C4-2B (cell line): ENCODE results near the gene PUSL1.

Source experiments
- H3K27ac ChIP-seq: fragments of 450-650 bp; 2 replicates; pipeline ENCODE4 v1.5.1; 2017
- ZFX ChIP-seq: fragments of 450-650 bp; IDR thresholded peaks from 2 replicates; pipeline ENCODE4 v1.6.1; 2017
- TF ChIP-seq, protein P1 (sequence below): fragments of 450-650 bp; conservative IDR thresholded peaks from 2 replicates; pipeline ENCODE4 v1.5.1; 2017; ENCODE audit warnings: mild to moderate bottlenecking

PUSL1 gene

DNA sequence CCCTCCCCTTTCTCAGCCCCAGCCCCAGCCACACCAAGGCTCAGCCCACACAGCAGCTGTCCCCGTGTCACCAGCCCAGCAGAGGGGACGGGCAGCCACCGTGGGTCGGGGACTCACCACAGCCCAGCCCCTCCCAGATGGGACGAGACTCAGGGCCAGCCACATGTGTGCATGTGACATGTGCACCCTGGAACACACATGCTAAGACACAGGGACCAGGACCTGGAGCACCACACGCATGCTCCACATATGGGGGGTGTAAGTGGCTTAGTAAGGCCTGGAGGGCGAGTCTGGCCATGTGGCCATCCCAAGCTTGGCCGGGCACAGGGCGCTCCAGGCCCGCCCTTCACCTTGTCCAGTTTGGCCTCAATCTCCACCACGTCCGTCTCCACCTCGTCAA, 4.7 kb upstream of the PUSL1 start:
- H3K27ac ChIP-seq, result peak overlapping the region; percentile 99
- TF ChIP-seq, protein P1, sequence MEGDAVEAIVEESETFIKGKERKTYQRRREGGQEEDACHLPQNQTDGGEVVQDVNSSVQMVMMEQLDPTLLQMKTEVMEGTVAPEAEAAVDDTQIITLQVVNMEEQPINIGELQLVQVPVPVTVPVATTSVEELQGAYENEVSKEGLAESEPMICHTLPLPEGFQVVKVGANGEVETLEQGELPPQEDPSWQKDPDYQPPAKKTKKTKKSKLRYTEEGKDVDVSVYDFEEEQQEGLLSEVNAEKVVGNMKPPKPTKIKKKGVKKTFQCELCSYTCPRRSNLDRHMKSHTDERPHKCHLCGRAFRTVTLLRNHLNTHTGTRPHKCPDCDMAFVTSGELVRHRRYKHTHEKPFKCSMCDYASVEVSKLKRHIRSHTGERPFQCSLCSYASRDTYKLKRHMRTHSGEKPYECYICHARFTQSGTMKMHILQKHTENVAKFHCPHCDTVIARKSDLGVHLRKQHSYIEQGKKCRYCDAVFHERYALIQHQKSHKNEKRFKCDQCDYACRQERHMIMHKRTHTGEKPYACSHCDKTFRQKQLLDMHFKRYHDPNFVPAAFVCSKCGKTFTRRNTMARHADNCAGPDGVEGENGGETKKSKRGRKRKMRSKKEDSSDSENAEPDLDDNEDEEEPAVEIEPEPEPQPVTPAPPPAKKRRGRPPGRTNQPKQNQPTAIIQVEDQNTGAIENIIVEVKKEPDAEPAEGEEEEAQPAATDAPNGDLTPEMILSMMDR, result no peak
- TF ChIP-seq ZFX, result no peak

GRCh38 chr1:1304331-1305299, 3.8 kb upstream of the PUSL1 start:
- TF ChIP-seq, protein P1, result no peak
- TF ChIP-seq ZFX, result no peak
- peak overlapping the region; percentile 99 for H3K27ac ChIP-seq

DNA sequence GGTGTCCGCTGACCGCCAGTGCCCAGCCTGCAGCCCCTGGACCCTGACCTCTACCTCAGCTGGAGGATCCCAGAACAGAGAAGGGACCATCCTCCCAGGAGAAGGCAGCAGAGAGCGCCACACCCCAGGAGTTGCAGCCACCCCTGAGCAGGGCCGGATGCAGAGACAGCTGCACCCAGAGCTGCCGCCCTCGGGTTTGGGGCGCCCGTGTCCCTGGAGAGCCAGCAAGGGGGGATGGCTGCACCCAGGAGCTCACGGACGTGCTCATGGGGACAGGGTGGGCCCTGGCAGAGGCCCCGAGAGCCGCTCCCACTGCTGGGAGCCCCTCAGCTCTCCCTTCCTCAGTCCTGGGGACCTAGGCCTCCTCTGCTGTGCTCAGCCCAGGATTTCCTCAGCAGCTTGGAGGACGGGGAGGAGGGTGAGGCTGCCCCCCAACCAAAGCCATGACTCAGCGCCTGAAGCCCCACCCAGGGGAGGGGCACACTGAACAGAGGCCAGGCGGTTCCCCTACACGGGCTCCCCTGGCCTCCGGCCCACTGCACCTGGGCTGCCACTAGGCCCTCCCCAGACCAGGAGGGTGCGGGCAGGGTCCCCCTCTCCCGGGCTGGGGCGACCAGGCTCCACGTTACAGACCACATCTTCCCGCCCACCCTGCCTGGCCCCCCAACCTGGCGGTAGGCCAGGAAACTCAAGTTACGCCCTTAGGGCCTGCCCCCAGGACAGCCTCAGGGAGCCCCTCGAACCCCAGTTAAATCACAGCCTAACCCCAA, 2.9 kb upstream of the PUSL1 start:
- TF ChIP-seq, protein P1, result no peak
- no peak for TF ChIP-seq ZFX
- peak overlapping the region; percentile 99 for H3K27ac ChIP-seq

DNA sequence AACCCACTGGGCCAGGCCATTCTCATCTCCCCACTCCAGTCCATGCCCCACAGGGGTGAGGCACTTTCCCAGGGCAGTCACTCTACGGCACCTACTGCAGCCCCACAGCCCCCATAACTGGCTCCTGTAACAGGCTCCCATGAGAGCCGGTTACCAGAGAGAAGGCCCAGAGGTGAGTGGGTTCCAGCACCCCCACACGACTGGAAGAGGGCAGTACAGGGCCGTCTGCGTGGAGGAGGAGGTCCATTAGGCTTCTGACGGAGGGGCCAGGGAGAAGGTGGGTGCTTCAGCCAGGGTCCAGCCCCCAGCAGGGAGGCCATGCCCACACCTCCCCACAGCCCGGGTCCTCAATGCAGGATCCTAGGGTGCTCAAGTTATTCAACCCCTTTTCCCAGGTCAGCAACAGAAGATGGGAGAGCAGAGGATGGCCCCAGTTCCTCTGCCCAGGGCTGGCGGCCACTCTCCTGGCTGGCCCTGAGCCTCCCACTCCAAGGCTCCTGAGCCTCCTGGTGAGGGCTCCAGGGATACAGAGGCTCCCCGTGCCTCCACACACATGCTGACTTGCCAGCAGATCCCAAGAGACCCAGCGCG, 2.2 kb upstream of the PUSL1 start:
- no peak for TF ChIP-seq ZFX
- TF ChIP-seq, protein P1, result no peak
- H3K27ac ChIP-seq, result peak overlapping the region; percentile 99

GRCh38 chr1:1306661-1307260, 1.6 kb upstream of the PUSL1 start:
- peak overlapping the region; percentile 99 for H3K27ac ChIP-seq
- TF ChIP-seq ZFX, result no peak
- TF ChIP-seq, protein P1, result no peak

DNA sequence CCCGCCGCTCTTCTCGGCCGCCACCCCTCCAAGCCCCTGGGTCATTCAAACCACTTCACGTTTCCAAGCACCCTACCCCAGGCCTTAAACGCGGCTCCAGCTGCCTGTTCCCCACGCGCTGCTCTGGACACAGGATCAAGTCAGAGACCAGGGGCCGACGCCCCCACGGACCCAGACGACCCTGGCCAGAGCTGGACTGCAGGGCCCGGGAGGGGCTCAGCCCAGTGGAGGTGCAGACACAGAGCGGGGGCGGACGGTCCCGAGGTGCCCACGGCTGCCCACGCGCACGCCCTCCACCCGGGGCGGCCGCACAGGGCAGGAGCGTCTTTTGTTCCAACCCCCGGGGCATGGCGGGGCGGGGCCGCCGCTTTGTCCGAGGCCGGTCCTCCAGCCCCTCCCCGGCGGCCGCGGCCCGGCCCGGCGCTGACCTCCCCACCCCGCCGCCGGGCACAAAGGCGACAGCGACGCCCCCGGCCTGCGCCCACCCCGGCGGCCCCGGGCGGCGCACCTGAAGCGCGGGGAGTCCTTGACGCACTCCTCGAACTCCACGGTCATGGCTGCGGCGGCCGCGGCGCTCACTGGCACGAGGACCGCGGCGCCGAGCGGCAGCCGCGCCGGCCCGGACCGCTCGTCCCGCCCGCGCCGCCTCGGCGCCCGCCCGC, 1.0 kb upstream of the PUSL1 start:
- TF ChIP-seq, protein P1, result no peak
- TF ChIP-seq ZFX, result peak; percentile 50
- peak overlapping the region; percentile 99 for H3K27ac ChIP-seq
